Loucy (cell line): Measurements from ENCODE around the gene LDAH.

ENCODE experiments used
- CTCF ChIP-seq: fragments of 200-600 bp; sonication (generic); conservative IDR thresholded peaks from 2 replicates; pipeline ENCODE4 v1.5.1; 2014; ENCODE audit warnings: mild to moderate bottlenecking, antibody characterized with exemption, low read length
- EZH2phosphoT487 ChIP-seq: fragments of 200-600 bp; IDR thresholded peaks from 2 replicates; pipeline ENCODE4 v1.6.1; 2018; ENCODE audit warnings: antibody characterized with exemption, mild to moderate bottlenecking, moderate library complexity, borderline replicate concordance

GRCh38 chr2:20752293-20752692 lies 70.6 kb downstream of the LDAH start:
- no peak for TF ChIP-seq CTCF
- no peak for TF ChIP-seq EZH2phosphoT487
